HEK293 (cell line): ENCODE results near the gene STON2.

Source experiments
- CTCF ChIA-PET: fragments of 350-600 bp; formaldehyde crosslinking; extraction: SDS; loops from one replicate; lab custom pipeline; 2021; ENCODE audit warnings: antibody characterized with exemption; lab: Yijun Ruan, JAX
- POLR2A ChIA-PET: fragments of 300-600 bp; formaldehyde crosslinking; extraction: SDS; loops from one replicate; lab custom pipeline; 2020; ENCODE audit warnings: antibody characterized with exemption, inconsistent platforms; lab: Yijun Ruan, JAX
- H3K27ac ChIP-seq: fragments of 200-500 bp; sonication (Bioruptor generic); 2 replicates; pipeline ENCODE4 v1.5.1; 2014; ENCODE audit warnings: low read depth, low read length, control low read depth, inconsistent platforms; ENCODE audit errors: extremely low read depth
- H3K36me3 ChIP-seq, 2 experiments: fragments of 200-500 bp in 1 of 2; sonication (Bioruptor generic) in 1 of 2; 1 replicate in 1 of 2; 2 replicates in 1 of 2; pipeline ENCODE4 v1.5.1; 2014 to 2017; ENCODE audit warnings: inconsistent platforms in 2 of 2, low read length in 2 of 2; ENCODE audit not compliant: control insufficient read depth in 2 of 2, insufficient read depth in 1 of 2
- H3K4me1 ChIP-seq: fragments of 200-500 bp; sonication (Bioruptor generic); 2 replicates; pipeline ENCODE4 v1.5.1; 2014; ENCODE audit warnings: mild to moderate bottlenecking, low read length, inconsistent platforms; ENCODE audit not compliant: control insufficient read depth, insufficient read depth
- H3K4me3 ChIP-seq: 2 replicates; pipeline ENCODE4 v1.5.1; 2011; ENCODE audit warnings: low read depth, mild to moderate bottlenecking, control low read depth, low read length, moderate library complexity
- H3K9me3 ChIP-seq: fragments of 200-500 bp; sonication (Bioruptor generic); 2 replicates; pipeline ENCODE4 v1.5.1; 2014; ENCODE audit warnings: low read depth, low read length, inconsistent platforms; ENCODE audit not compliant: control insufficient read depth, insufficient read depth
- BCL6B ChIP-seq: fragments of 450-650 bp; formaldehyde crosslinking; IDR thresholded peaks from 2 replicates; pipeline ENCODE4 v1.5.1; 2017; ENCODE audit warnings: missing biosample characterization, missing genetic modification characterization
- PRDM6 ChIP-seq: fragments of 450-650 bp; formaldehyde crosslinking; IDR thresholded peaks from 2 replicates; pipeline ENCODE4 v1.5.1; 2017; ENCODE audit warnings: missing biosample characterization, missing genetic modification characterization
- ZBTB1 ChIP-seq: fragments of 450-650 bp; formaldehyde crosslinking; IDR thresholded peaks from 2 replicates; pipeline ENCODE4 v1.5.1; 2016; ENCODE audit warnings: missing biosample characterization, missing genetic modification characterization
- ZBTB48 ChIP-seq: fragments of 450-650 bp; formaldehyde crosslinking; IDR thresholded peaks from 2 replicates; pipeline ENCODE4 v1.5.1; 2016; ENCODE audit warnings: missing biosample characterization, missing genetic modification characterization
- ZFP69B ChIP-seq: fragments of 450-650 bp; formaldehyde crosslinking; IDR thresholded peaks from 2 replicates; pipeline ENCODE4 v1.5.1; 2016; ENCODE audit warnings: missing biosample characterization, missing genetic modification characterization
- ZNF132 ChIP-seq: fragments of 450-650 bp; formaldehyde crosslinking; IDR thresholded peaks from 2 replicates; pipeline ENCODE4 v1.5.1; 2017; ENCODE audit warnings: missing biosample characterization, missing genetic modification characterization, borderline replicate concordance
- ZNF138 ChIP-seq: fragments of 450-650 bp; formaldehyde crosslinking; IDR thresholded peaks from 2 replicates; pipeline ENCODE4 v1.5.1; 2016; ENCODE audit warnings: missing biosample characterization, missing genetic modification characterization, borderline replicate concordance
- ZNF140 ChIP-seq: fragments of 450-650 bp; formaldehyde crosslinking; IDR thresholded peaks from 2 replicates; pipeline ENCODE4 v1.5.1; 2016; ENCODE audit warnings: missing biosample characterization, missing genetic modification characterization
- ZNF155 ChIP-seq: fragments of 450-650 bp; formaldehyde crosslinking; IDR thresholded peaks from 2 replicates; pipeline ENCODE4 v1.5.1; 2016; ENCODE audit warnings: missing biosample characterization, missing genetic modification characterization
- ZNF157 ChIP-seq: fragments of 450-650 bp; formaldehyde crosslinking; IDR thresholded peaks from 2 replicates; pipeline ENCODE4 v1.5.1; 2016; ENCODE audit warnings: missing biosample characterization, missing genetic modification characterization
- ZNF223 ChIP-seq: fragments of 450-650 bp; formaldehyde crosslinking; IDR thresholded peaks from 2 replicates; pipeline ENCODE4 v1.5.1; 2016; ENCODE audit warnings: missing biosample characterization, missing genetic modification characterization
- ZNF341 ChIP-seq: fragments of 450-650 bp; formaldehyde crosslinking; IDR thresholded peaks from 2 replicates; pipeline ENCODE4; 2016; ENCODE audit warnings: low read depth, missing biosample characterization, missing genetic modification characterization
- ZNF416 ChIP-seq: fragments of 450-650 bp; formaldehyde crosslinking; IDR thresholded peaks from 2 replicates; pipeline ENCODE4 v1.5.1; 2016; ENCODE audit warnings: missing biosample characterization, missing genetic modification characterization
- ZNF621 ChIP-seq: fragments of 450-650 bp; formaldehyde crosslinking; IDR thresholded peaks from 2 replicates; pipeline ENCODE4 v1.5.1; 2017; ENCODE audit warnings: missing biosample characterization, missing genetic modification characterization
- ZNF654 ChIP-seq: fragments of 450-650 bp; formaldehyde crosslinking; IDR thresholded peaks from 2 replicates; pipeline ENCODE4 v1.5.1; 2016; ENCODE audit warnings: low read depth, missing biosample characterization, missing genetic modification characterization
- ZNF660 ChIP-seq: fragments of 450-650 bp; IDR thresholded peaks from 2 replicates; pipeline ENCODE4 v1.5.1; 2018; ENCODE audit warnings: missing biosample characterization, mild to moderate bottlenecking, missing genetic modification characterization
- ZNF777 ChIP-seq: fragments of 450-650 bp; formaldehyde crosslinking; IDR thresholded peaks from 2 replicates; pipeline ENCODE4 v1.5.1; 2017; ENCODE audit warnings: missing biosample characterization, missing genetic modification characterization, borderline replicate concordance
- TF ChIP-seq, protein P1 (sequence below): fragments of 450-650 bp; formaldehyde crosslinking; IDR thresholded peaks from 2 replicates; pipeline ENCODE4 v1.5.1; 2017; ENCODE audit warnings: missing biosample characterization, missing genetic modification characterization

STON2 gene

DNA sequence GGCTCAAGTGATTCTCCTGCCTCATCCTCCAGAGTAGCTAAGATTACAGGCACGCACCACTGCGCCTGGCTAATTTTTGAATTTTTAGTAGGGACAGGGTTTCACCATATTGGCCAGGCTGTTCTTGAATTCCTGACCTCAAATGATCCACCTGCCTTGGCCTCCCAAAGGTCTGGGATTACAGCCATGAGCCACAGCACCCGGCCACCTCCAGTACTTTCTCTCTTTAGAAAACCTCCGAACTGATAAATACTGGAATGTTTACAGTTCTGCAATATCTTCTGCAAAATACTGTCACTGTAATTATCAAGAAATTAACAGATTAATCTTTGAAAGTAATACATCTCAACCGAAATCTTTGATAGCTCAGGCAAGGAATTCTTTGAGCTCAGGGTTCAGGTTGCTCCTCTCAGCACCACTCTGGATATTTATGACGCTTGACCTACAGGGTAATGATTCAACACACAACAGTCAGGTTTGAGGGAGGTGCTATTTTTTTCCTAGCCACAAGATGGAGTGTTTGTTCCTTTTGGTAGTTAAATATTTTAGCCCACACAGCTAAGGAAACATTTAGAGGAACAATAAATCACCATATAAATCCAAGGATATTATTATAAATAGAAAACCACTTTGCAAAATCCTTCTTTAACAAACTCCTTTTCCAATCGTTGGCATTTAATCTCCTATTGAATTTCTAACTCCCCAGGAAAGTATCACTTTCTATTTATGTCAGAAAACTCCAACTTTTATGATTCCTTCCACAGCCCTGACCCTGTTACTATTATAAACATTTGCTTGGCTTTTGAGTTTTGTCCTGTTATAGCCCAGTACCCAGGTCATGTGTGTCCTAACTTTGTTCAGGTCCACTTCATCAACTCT, 130.8 kb downstream of the STON2 start:
- Histone ChIP-seq H3K9me3 (no peaks in the 10 kb centered on the region), H3K36me3 (peaks cover 3 to 8% of the 10 kb centered on the region in 2 experiments; a peak in 2 of 3 replicates), H3K4me1 (0 out of 2 replicates have a peak, but pooled peaks cover 2% of the 10 kb centered on the region), H3K27ac (no peak overlapping the region), H3K4me3 (no peak overlapping the region)
- TF ChIP-seq ZNF155 (tag by site-specific recombination): no peak
- peak; percentile 69 for TF ChIP-seq PRDM6
- peak; percentile 73 for TF ChIP-seq ZNF654 (tag by site-specific recombination)
- TF ChIP-seq ZNF140 (tag by site-specific recombination): no peak
- TF ChIP-seq ZNF416 (tag by site-specific recombination): no peak
- TF ChIP-seq ZNF660: peak; percentile 40; the same call in 1 of the 2 replicates
- no peak for TF ChIP-seq ZNF777
- TF ChIP-seq ZBTB1: no peak
- TF ChIP-seq ZNF157 (tag by site-specific recombination): no peak
- TF ChIP-seq ZFP69B (tag by site-specific recombination): no peak
- TF ChIP-seq ZNF138 (tag by site-specific recombination): no peak
- POLR2A ChIA-PET: interaction anchor here (1.0 to 1.2 kb wide), 2 partner anchors 48 to 50 kb away, joined by 3 to 11 read pairs; partner anchors contain the start of gene GTF2A1
- CTCF ChIA-PET: interaction anchor here (0.6 to 10.2 kb wide), 23 partner anchors 9 to 227 kb away, joined by 3 to 169 read pairs (median 4); no protein-coding TSS in a partner anchor

DNA sequence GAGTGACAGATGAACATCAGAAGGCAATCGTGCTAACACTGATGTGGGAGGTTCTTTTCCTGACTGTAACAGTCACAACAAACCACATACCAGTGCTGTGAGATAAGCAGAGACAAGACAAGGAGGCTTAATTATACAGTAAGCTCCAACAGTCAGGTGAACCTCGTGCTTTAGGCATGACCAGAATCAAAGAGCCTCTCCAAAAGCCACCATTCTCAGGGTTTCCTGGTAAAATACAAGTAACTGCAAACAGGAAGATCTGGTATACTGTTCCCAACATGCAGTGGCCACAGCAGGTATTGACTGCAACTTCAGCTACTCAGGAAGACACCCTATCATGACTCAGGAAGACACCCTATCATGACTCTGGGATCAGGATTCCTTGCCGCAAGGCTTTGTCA, 132.1 kb downstream of the STON2 start:
- CTCF ChIA-PET: interaction anchor here (0.6 to 10.2 kb wide), 11 partner anchors 15 to 197 kb away, joined by 3 to 169 read pairs (median 5); no protein-coding TSS in a partner anchor
- POLR2A ChIA-PET: interaction anchor here (1.2 to 1.4 kb wide), 2 partner anchors 47 to 49 kb away, joined by 4 to 12 read pairs; partner anchors contain the start of gene GTF2A1
- TF ChIP-seq, protein P1, sequence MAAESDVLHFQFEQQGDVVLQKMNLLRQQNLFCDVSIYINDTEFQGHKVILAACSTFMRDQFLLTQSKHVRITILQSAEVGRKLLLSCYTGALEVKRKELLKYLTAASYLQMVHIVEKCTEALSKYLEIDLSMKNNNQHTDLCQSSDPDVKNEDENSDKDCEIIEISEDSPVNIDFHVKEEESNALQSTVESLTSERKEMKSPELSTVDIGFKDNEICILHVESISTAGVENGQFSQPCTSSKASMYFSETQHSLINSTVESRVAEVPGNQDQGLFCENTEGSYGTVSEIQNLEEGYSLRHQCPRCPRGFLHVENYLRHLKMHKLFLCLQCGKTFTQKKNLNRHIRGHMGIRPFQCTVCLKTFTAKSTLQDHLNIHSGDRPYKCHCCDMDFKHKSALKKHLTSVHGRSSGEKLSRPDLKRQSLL (tag by site-specific recombination): no peak
- TF ChIP-seq ZBTB48 (tag by site-specific recombination) (no peak), ZNF621 (tag by site-specific recombination) (no peak), BCL6B (no peak), ZNF341 (tag by site-specific recombination) (no peak), ZNF223 (tag by site-specific recombination) (no peak), ZNF132 (tag by site-specific recombination) (no peak)
- Histone ChIP-seq H3K4me3 (no peak overlapping the region), H3K27ac (no peak overlapping the region), H3K4me1 (0 out of 2 replicates have a peak, but pooled peaks cover 2% of the 10 kb centered on the region), H3K36me3 (peaks cover 3 to 8% of the 10 kb centered on the region in 2 experiments; a peak in 2 of 3 replicates), H3K9me3 (no peaks in the 10 kb centered on the region)
